GM18507 (cell line): Measurements from ENCODE around the gene SLC9A9.

Experiments used
- DNase-seq: peaks from one replicate; pipeline ENCODE4 v3.0.0; 2011; ENCODE audit warnings: low read depth; ENCODE audit not compliant: insufficient read length; ENCODE audit errors: extremely low spot score
- FAIRE-seq: peaks from 2 replicates; lab custom pipeline; 2011; peaks lifted over from hg19 to GRCh38; lab: Jason Lieb, UNC

The SLC9A9 gene

GRCh38 chr3:143668385-143668784, 179.9 kb downstream of the SLC9A9 start:
- DNase-seq (no peak), FAIRE-seq (no peak)

GRCh38 chr3:143661677-143662076, 186.6 kb downstream of the SLC9A9 start:
- no peak for FAIRE-seq

GRCh38 chr3:143658861-143659260, 189.4 kb downstream of the SLC9A9 start:
- FAIRE-seq (no peak), DNase-seq (no peak)

More at GRCh38 chr3:143661677-143662076, 186.6 kb downstream of the SLC9A9 start:
- no peak for DNase-seq

- DNase-seq (no peak), FAIRE-seq (no peak)
Measured at GRCh38 chr3:143658116-143658515, 190.2 kb downstream of the SLC9A9 start.

GRCh38 chr3:143657391-143657790, 190.9 kb downstream of the SLC9A9 start:
- FAIRE-seq (no peak), DNase-seq (no peak)

GRCh38 chr3:143654906-143655305, 193.4 kb downstream of the SLC9A9 start:
- FAIRE-seq: no peak

GRCh38 chr3:143653935-143654334, 194.3 kb downstream of the SLC9A9 start:
- DNase-seq (no peak), FAIRE-seq (no peak)

More at GRCh38 chr3:143654906-143655305, 193.4 kb downstream of the SLC9A9 start:
- DNase-seq: no peak

GRCh38 chr3:143653493-143653892, 194.8 kb downstream of the SLC9A9 start:
- DNase-seq (no peak), FAIRE-seq (no peak)

- DNase-seq (no peak), FAIRE-seq (no peak)
Measured at GRCh38 chr3:143652118-143652517, 196.2 kb downstream of the SLC9A9 start.

GRCh38 chr3:143650827-143651226, 197.4 kb downstream of the SLC9A9 start:
- FAIRE-seq: no peak
- no peak for DNase-seq

- FAIRE-seq (no peak), DNase-seq (no peak)
Measured at GRCh38 chr3:143650120-143650519, 198.1 kb downstream of the SLC9A9 start.

- FAIRE-seq (peak; percentile 18), DNase-seq (no peak)
Measured at GRCh38 chr3:143648708-143649107, 199.6 kb downstream of the SLC9A9 start.

- no peak for DNase-seq
- no peak for FAIRE-seq
Measured at GRCh38 chr3:143648218-143648617, 200.1 kb downstream of the SLC9A9 start.

- FAIRE-seq (no peak), DNase-seq (no peak)
Measured at GRCh38 chr3:143644370-143645089, 203.7 kb downstream of the SLC9A9 start.

GRCh38 chr3:143643905-143644304, 204.4 kb downstream of the SLC9A9 start:
- FAIRE-seq (no peak), DNase-seq (no peak)

GRCh38 chr3:143640774-143641173, 207.5 kb downstream of the SLC9A9 start:
- FAIRE-seq (no peak), DNase-seq (no peak)

- DNase-seq (no peak), FAIRE-seq (no peak)
Measured at GRCh38 chr3:143637133-143637532, 211.1 kb downstream of the SLC9A9 start.

- FAIRE-seq (no peak), DNase-seq (no peak)
Measured at GRCh38 chr3:143634991-143635390, 213.3 kb downstream of the SLC9A9 start.

GRCh38 chr3:143634427-143634826, 213.8 kb downstream of the SLC9A9 start:
- no peak for DNase-seq
- FAIRE-seq: no peak

GRCh38 chr3:143633816-143634215, 214.5 kb downstream of the SLC9A9 start:
- no peak for DNase-seq
- no peak for FAIRE-seq

- DNase-seq (no peak), FAIRE-seq (no peak)
Measured at GRCh38 chr3:143629726-143630125, 218.5 kb downstream of the SLC9A9 start.

- FAIRE-seq: no peak
- DNase-seq: no peak
Measured at GRCh38 chr3:143628971-143629370, 219.3 kb downstream of the SLC9A9 start.
